Gastroesophageal sphincter (tissue), 4 donors: ENCODE data around the gene RABGAP1. TPM values are rescaled to one million over a fixed set of nuclear protein-coding genes. Genes with fewer than 3 reads are reported as not detected.

Experiments
- ATAC-seq: fragments of 150-250 bp; one replicate; pipeline ENCODE4 v1.9.1; 2016; ENCODE audit warnings: mild to moderate bottlenecking, moderate library complexity
- H3K27ac ChIP-seq, 4 donors: fragments of 200-600 bp; sonication (generic) in 3 of 4; 1 replicate in 3 of 4; 2 replicates in 1 of 4; pipeline ENCODE4 v1.5.1; 2016 to 2019
- H3K27me3 ChIP-seq: fragments of 200-600 bp; sonication (generic); one replicate; pipeline ENCODE4 v1.5.1; 2019
- H3K36me3 ChIP-seq, 2 donors: fragments of 200-600 bp; sonication (generic); one replicate each; pipeline ENCODE4 v1.5.1; 2019; ENCODE audit warnings: control low read depth in 1 of 2
- H3K4me1 ChIP-seq, 3 donors: fragments of 200-600 bp; sonication (generic); 1 replicate in 2 of 3; 2 replicates in 1 of 3; pipeline ENCODE4 v1.5.1; 2016 to 2019; ENCODE audit warnings: control low read depth in 2 of 3
- H3K4me3 ChIP-seq, 2 donors: fragments of 200-600 bp; sonication (generic); one replicate each; pipeline ENCODE4 v1.5.1; 2019; ENCODE audit warnings: mild to moderate bottlenecking in 1 of 2, moderate library complexity in 1 of 2
- H3K9me3 ChIP-seq, 3 donors: fragments of 200-600 bp; sonication (generic); one replicate each; pipeline ENCODE4 v1.5.1; 2017 to 2019; ENCODE audit warnings: control low read depth in 2 of 3
- EP300 ChIP-seq: sonication (generic); formaldehyde crosslinking; IDR thresholded peaks from one replicate; pipeline ENCODE4 v1.6.1; 2017; ENCODE audit warnings: antibody characterized with exemption, mild to moderate bottlenecking
- POLR2A ChIP-seq, 2 donors: fragments of 450-650 bp; IDR thresholded peaks; one replicate each; pipeline ENCODE4 v1.6.1; 2017; ENCODE audit warnings: antibody characterized with exemption in 2 of 2, mild to moderate bottlenecking in 2 of 2, moderate library complexity in 1 of 2
- POLR2AphosphoS5 ChIP-seq: sonication (generic); formaldehyde crosslinking; IDR thresholded peaks from one replicate; pipeline ENCODE4 v1.6.1; 2017; ENCODE audit warnings: antibody characterized with exemption
- WGBS, 2 donors: methylation state at CpG; one replicate each; pipeline ENCODE4 v1.1.5; 2018; ENCODE audit warnings: low coverage in 1 of 2; 5-methylcytosine and 5-hydroxymethylcytosine counted together
- total RNA-seq, 4 donors: library from RNA; depleted of rRNA; stranded (reverse); fragments of >200 nt; gene quantifications; one replicate each; pipeline ENCODE4 v1.1.0, GENCODE V29; 2016
- TF ChIP-seq, protein P1 (sequence below), 4 experiments: fragments of 200-600 bp in 2 of 4; fragments of 450-650 bp in 2 of 4; sonication (generic) in 1 of 4; IDR thresholded peaks; one replicate each; pipeline ENCODE4 v1.5.1; 2017 to 2019; ENCODE audit warnings: antibody characterized with exemption in 4 of 4, mild to moderate bottlenecking in 2 of 4, moderate library complexity in 2 of 4

Gene RABGAP1
- total RNA-seq, 4 donors from 2014 or later: 61.2 to 139 (median 82.9) TPM

DNA sequence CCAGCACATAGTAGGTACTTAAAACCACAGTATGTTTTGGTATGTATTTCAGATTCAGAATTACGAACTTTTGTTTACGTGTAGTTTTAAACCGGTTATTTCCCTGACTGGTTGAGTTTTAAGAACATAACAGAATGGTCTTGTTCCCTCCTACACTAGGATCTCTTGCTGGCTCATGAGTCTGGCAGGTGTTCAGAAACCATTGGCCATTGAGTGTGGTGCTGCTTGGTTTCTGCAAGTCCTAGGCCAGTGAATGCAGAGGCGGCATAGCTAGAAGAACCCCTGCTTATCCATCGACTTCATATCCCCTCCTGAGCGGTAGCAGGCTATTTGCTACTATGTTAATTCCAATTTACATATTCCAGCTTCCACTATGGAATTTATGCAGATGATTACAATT, 158.2 kb downstream of the RABGAP1 start:
- Histone ChIP-seq H3K4me1 (peaks cover 0 to 10% (median 0%) of the 10 kb centered on the region in 3 donors), H3K27me3 (no peaks in the 10 kb centered on the region), H3K9me3 (no peaks in the 10 kb centered on the region), H3K4me3 (no peak overlapping the region), H3K36me3 (peaks cover 10 to 97% of the 10 kb centered on the region in 2 donors), H3K27ac (no peak overlapping the region)
- TF ChIP-seq POLR2AphosphoS5: no peak
- TF ChIP-seq, protein P1, sequence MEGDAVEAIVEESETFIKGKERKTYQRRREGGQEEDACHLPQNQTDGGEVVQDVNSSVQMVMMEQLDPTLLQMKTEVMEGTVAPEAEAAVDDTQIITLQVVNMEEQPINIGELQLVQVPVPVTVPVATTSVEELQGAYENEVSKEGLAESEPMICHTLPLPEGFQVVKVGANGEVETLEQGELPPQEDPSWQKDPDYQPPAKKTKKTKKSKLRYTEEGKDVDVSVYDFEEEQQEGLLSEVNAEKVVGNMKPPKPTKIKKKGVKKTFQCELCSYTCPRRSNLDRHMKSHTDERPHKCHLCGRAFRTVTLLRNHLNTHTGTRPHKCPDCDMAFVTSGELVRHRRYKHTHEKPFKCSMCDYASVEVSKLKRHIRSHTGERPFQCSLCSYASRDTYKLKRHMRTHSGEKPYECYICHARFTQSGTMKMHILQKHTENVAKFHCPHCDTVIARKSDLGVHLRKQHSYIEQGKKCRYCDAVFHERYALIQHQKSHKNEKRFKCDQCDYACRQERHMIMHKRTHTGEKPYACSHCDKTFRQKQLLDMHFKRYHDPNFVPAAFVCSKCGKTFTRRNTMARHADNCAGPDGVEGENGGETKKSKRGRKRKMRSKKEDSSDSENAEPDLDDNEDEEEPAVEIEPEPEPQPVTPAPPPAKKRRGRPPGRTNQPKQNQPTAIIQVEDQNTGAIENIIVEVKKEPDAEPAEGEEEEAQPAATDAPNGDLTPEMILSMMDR (IDR thresholded peaks at IDR 0.05): no peak
- no peak for TF ChIP-seq POLR2A (IDR thresholded peaks at IDR 0.05)
- no peak for TF ChIP-seq EP300
- WGBS, 2 donors: 76 to 83% methylated on average over 6 of the region's 6 CpGs
- no peak for ATAC-seq

DNA sequence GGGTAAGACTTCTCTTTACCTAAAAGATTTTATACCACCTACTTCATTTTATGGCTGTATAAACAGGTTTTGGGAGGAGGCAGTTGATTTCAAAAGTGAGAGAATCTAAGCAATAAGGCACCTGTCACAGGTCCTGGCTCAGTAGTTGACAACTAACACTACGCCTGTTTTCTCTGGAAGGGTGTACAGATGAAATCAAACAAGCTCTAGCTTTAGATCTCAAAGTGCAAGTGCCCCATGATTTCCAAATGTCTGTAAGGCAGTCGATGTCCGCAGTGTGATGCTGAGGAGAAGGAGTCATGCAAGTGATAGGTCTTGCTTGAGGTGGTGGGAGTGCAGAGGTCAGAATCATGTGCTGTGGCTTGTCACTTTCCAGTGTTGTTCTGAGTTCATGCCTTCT, 158.7 kb downstream of the RABGAP1 start:
- Histone ChIP-seq H3K9me3 (no peaks in the 10 kb centered on the region), H3K27me3 (no peaks in the 10 kb centered on the region), H3K36me3 (peaks cover 10 to 97% of the 10 kb centered on the region in 2 donors), H3K4me3 (no peak overlapping the region), H3K27ac (no peak overlapping the region), H3K4me1 (peaks cover 0 to 10% (median 0%) of the 10 kb centered on the region in 3 donors)
- 86 to 89% methylated on average over 2 to 3 of the region's 3 CpGs for WGBS, 2 donors
- no peak for TF ChIP-seq POLR2A (IDR thresholded peaks at IDR 0.05)
- TF ChIP-seq EP300: no peak
- TF ChIP-seq, protein P1 (IDR thresholded peaks at IDR 0.05): no peak
- no peak for TF ChIP-seq POLR2AphosphoS5
- ATAC-seq: no peak

DNA sequence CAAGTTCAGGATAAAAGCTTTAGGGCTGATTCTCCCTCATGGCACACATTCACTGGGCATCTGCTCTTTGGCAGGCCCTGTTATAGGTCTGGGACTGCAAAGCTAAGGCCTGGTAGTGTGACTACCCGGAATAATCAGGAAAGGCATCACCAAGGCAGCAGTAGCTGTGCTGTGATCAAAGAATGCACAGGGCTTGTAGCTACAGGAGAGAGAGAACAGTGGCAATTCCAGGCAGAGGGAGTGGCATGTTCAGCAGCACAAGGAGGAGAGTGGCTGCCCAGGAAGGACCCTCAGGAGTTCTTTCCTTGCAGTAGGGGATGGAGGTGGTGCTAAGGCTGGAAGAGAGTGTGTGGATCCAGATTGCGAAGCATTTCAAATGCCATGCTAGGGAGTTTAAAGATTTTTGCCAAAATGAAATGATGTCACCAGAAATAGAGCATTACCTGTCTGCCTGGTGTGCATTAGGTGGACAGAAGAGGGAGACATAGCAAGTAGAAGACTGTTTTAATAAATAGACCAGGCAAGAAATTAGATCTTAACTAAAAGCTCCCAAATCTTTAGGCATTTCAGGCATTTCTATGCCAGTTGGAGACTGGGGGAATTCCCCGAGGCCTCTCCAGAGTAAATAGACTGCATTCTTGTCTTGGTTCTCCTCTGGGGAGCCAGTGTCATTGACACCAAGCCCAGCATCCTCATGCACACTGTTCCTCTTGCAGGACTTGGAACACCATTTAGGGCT, 161.7 kb downstream of the RABGAP1 start:
- Histone ChIP-seq H3K27me3 (no peaks in the 10 kb centered on the region), H3K36me3 (peaks cover 6 to 100% of the 10 kb centered on the region in 2 donors), H3K4me3 (no peak overlapping the region), H3K9me3 (no peaks in the 10 kb centered on the region), H3K27ac (peak overlapping the region in 1 of 4 donors; percentile 14), H3K4me1 (peaks cover 0 to 10% (median 0%) of the 10 kb centered on the region in 3 donors)
- 70 to 94% methylated on average over 2 to 3 of the region's 3 CpGs for WGBS, 2 donors
- TF ChIP-seq POLR2AphosphoS5: no peak
- TF ChIP-seq, protein P1 (IDR thresholded peaks at IDR 0.05): peak in 2 of 4 experiments; percentile 10 to 39
- ATAC-seq: no peak

DNA sequence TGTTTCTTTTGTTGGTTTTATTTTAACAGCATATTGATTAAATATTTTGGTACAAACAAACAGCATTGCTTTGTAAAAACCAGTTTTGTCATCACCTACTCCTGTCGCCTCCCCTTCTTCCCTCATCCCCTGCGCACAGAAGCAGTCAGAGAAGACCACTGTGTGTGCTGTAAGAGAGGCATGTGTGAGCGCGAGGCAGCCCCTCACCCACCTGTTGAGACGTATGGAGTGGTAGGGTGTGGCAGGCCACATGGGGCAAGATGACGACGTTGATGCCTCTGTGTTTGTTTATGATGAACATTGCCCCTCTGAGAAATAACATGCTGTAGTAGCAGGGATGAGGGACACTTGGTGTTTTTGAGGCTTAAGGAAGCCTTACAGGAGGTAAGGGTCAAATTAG, 164.0 kb downstream of the RABGAP1 start:
- H3K4me3 ChIP-seq: no peak overlapping the region
- H3K4me1 ChIP-seq: peaks cover 0 to 10% (median 0%) of the 10 kb centered on the region in 3 donors
- no peak overlapping the region for H3K27ac ChIP-seq
- ATAC-seq: no peak
- no peaks in the 10 kb centered on the region for H3K9me3 ChIP-seq
- H3K36me3 ChIP-seq: peaks cover 0 to 100% of the 10 kb centered on the region in 2 donors
- H3K27me3 ChIP-seq: no peaks in the 10 kb centered on the region
- TF ChIP-seq POLR2AphosphoS5: no peak
- TF ChIP-seq POLR2A (IDR thresholded peaks at IDR 0.05): no peak
- TF ChIP-seq, protein P1 (IDR thresholded peaks at IDR 0.05): no peak
- TF ChIP-seq EP300: no peak
- 35% methylated on average over 3 of the region's 7 CpGs; no CpG with 5 or more reads in 1 of the 2 donors for WGBS, 2 donors

DNA sequence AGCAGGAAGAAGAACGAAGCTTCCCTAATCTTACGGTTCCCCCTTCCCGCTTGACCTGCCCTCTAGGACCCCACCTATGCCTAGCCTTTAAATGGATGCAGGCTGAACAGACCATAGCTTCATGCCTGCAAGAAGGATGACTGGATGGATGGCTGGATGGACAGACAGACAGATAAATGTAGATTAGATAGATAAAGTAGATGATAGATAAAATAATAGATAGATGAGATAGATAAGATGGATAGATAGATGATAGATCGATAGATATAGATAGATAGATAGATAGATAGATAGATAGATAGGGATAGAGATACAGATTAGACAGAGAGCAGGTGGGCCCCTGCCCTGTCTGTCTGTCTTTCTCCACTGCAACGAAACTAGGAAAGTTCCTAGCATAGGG, 164.7 kb downstream of the RABGAP1 start:
- Histone ChIP-seq H3K4me1 (peaks cover 0 to 10% (median 0%) of the 10 kb centered on the region in 3 donors), H3K36me3 (peaks cover 0 to 99% of the 10 kb centered on the region in 2 donors), H3K27ac (no peak overlapping the region), H3K4me3 (no peak overlapping the region), H3K9me3 (no peaks in the 10 kb centered on the region), H3K27me3 (no peaks in the 10 kb centered on the region)
- TF ChIP-seq POLR2AphosphoS5 (no peak), EP300 (no peak), POLR2A (IDR thresholded peaks at IDR 0.05) (no peak)
- TF ChIP-seq, protein P1 (IDR thresholded peaks at IDR 0.05): no peak
- no peak for ATAC-seq
- 73 to 100% methylated on average over 2 to 5 of the region's 5 CpGs for WGBS, 2 donors
